Measurements from ENCODE around the gene SKIC2.
"Not testable (repeated sequence)": the region's sequence is repeated elsewhere in the genome, so short reads cannot be mapped to it uniquely, and the experiment has no call there.

Gene SKIC2

GRCh38 chr6:31968791-31969711 lies 10.1 kb downstream of the SKIC2 start:
- DNase-seq (ENCODE audit: low read depth, low spot score) = no peak

- no peak for DNase-seq (ENCODE audit: low read depth, low spot score)
These were observed 11.0 kb downstream of the SKIC2 start for GRCh38 chr6:31969712-31970603.

- no peak for DNase-seq (ENCODE audit: low read depth, low spot score)
These were observed 11.8 kb downstream of the SKIC2 start for GRCh38 chr6:31970604-31971271.

GRCh38 chr6:31971279-31971992 lies 12.5 kb downstream of the SKIC2 start:
- no peak for DNase-seq (ENCODE audit: low read depth, low spot score)

- peak; percentile 99 for DNase-seq (ENCODE audit: low read depth, low spot score)
These were observed 13.2 kb downstream of the SKIC2 start, which contains the start of gene DXO for GRCh38 chr6:31971993-31972708. TSS of gene DXO (minus strand) at chr6:31972138. CDS start at chr6:31971675, 463 bp downstream.

- DNase-seq (ENCODE audit: low read depth, low spot score) = no peak
These were observed 13.9 kb downstream of the SKIC2 start for GRCh38 chr6:31972709-31973350.

GRCh38 chr6:31976065-31976464 lies 17.1 kb downstream of the SKIC2 start:
- DNase-seq (ENCODE audit: low read depth, low spot score) = not testable (repeated sequence)

GRCh38 chr6:31977816-31978431 lies 18.9 kb downstream of the SKIC2 start:
- DNase-seq (ENCODE audit: low read depth, low spot score) = no peak

GRCh38 chr6:31978831-31979230 lies 19.9 kb downstream of the SKIC2 start:
- no peak for DNase-seq (ENCODE audit: low read depth, low spot score)

GRCh38 chr6:31979238-31979898 lies 20.4 kb downstream of the SKIC2 start:
- no peak for DNase-seq (ENCODE audit: low read depth, low spot score)

GRCh38 chr6:31980195-31980876 lies 21.4 kb downstream of the SKIC2 start:
- DNase-seq (ENCODE audit: low read depth, low spot score) = not testable (repeated sequence)

- DNase-seq (ENCODE audit: low read depth, low spot score) = not testable (repeated sequence)
These were observed 22.0 kb downstream of the SKIC2 start for GRCh38 chr6:31980998-31981397.

GRCh38 chr6:31981744-31982143 lies 22.8 kb downstream of the SKIC2 start, which contains the start of gene C4A:
TSS of gene C4A (plus strand) at chr6:31982057. CDS start at chr6:31982108, 51 bp downstream.
- DNase-seq (ENCODE audit: low read depth, low spot score) = not testable (repeated sequence)

GRCh38 chr6:31989363-31989762 lies 30.4 kb downstream of the SKIC2 start:
- not testable (repeated sequence) for DNase-seq (ENCODE audit: low read depth, low spot score)

GRCh38 chr6:31994421-31994820 lies 35.4 kb downstream of the SKIC2 start:
- DNase-seq (ENCODE audit: low read depth, low spot score) = not testable (repeated sequence)

GRCh38 chr6:31996385-31996784 lies 37.4 kb downstream of the SKIC2 start:
- not testable (repeated sequence) for DNase-seq (ENCODE audit: low read depth, low spot score)

- DNase-seq (ENCODE audit: low read depth, low spot score) = not testable (repeated sequence)
These were observed 43.7 kb downstream of the SKIC2 start for GRCh38 chr6:32002546-32003268.
